ENCODE measurements around the gene DEFB113.

DNA sequence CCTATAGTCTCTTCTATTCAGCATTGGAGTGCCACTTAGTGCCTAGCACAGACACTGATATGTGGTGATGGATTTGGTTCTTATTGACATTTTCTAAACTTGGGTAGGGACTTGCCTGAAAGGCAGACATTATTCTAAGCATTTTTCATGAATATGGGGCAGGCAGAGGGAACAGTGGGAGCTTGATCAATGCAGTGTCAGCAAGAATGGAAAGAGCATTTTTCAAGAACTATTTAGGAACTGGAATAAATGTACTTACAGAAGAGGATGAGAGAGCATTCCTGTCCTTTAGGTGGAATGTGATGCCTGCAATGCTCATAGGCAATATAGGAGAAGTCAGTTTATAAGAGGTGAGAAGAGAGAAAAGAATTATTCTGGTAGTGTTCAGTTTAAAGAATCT is 31.6 kb downstream of the DEFB113 start:
- TF ChIP-seq, protein P1, sequence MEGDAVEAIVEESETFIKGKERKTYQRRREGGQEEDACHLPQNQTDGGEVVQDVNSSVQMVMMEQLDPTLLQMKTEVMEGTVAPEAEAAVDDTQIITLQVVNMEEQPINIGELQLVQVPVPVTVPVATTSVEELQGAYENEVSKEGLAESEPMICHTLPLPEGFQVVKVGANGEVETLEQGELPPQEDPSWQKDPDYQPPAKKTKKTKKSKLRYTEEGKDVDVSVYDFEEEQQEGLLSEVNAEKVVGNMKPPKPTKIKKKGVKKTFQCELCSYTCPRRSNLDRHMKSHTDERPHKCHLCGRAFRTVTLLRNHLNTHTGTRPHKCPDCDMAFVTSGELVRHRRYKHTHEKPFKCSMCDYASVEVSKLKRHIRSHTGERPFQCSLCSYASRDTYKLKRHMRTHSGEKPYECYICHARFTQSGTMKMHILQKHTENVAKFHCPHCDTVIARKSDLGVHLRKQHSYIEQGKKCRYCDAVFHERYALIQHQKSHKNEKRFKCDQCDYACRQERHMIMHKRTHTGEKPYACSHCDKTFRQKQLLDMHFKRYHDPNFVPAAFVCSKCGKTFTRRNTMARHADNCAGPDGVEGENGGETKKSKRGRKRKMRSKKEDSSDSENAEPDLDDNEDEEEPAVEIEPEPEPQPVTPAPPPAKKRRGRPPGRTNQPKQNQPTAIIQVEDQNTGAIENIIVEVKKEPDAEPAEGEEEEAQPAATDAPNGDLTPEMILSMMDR (conservative IDR thresholded peaks at IDR 0.05; ENCODE audit: low read depth in 2 of 2), result no peak
- TF ChIP-seq CREB1 (CRISPR knock-in tag; IDR thresholded peaks at IDR 0.05; ENCODE audit: low read depth), result no peak
- TF ChIP-seq POLR2AphosphoS5 (IDR thresholded peaks at IDR 0.05; ENCODE audit: low read depth), result no peak
- no peak for TF ChIP-seq JUNB (IDR thresholded peaks at IDR 0.05; ENCODE audit: unreplicated experiment)
- TF ChIP-seq EZH2phosphoT487 (IDR thresholded peaks at IDR 0.05; ENCODE audit: unreplicated experiment), result no peak
- no peak for TF ChIP-seq EZH2 (IDR thresholded peaks at IDR 0.05; ENCODE audit: low read depth, unreplicated experiment)
- TF ChIP-seq, protein P2, sequence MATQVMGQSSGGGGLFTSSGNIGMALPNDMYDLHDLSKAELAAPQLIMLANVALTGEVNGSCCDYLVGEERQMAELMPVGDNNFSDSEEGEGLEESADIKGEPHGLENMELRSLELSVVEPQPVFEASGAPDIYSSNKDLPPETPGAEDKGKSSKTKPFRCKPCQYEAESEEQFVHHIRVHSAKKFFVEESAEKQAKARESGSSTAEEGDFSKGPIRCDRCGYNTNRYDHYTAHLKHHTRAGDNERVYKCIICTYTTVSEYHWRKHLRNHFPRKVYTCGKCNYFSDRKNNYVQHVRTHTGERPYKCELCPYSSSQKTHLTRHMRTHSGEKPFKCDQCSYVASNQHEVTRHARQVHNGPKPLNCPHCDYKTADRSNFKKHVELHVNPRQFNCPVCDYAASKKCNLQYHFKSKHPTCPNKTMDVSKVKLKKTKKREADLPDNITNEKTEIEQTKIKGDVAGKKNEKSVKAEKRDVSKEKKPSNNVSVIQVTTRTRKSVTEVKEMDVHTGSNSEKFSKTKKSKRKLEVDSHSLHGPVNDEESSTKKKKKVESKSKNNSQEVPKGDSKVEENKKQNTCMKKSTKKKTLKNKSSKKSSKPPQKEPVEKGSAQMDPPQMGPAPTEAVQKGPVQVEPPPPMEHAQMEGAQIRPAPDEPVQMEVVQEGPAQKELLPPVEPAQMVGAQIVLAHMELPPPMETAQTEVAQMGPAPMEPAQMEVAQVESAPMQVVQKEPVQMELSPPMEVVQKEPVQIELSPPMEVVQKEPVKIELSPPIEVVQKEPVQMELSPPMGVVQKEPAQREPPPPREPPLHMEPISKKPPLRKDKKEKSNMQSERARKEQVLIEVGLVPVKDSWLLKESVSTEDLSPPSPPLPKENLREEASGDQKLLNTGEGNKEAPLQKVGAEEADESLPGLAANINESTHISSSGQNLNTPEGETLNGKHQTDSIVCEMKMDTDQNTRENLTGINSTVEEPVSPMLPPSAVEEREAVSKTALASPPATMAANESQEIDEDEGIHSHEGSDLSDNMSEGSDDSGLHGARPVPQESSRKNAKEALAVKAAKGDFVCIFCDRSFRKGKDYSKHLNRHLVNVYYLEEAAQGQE (IDR thresholded peaks at IDR 0.05; ENCODE audit: unreplicated experiment), result no peak

Data from GM23338 (cell line).